NT2/D1 (cell line): ENCODE results near the gene GNB5.

Source experiments
- SUZ12 ChIP-seq: IDR thresholded peaks from 2 replicates; pipeline ENCODE4 v1.6.1; 2011; ENCODE audit not compliant: insufficient read length, insufficient read depth; ENCODE audit errors: extremely low read depth
- YY1 ChIP-seq: IDR thresholded peaks from 2 replicates; pipeline ENCODE4 v1.6.1; 2011; ENCODE audit not compliant: insufficient read length, insufficient read depth
- ZNF274 ChIP-seq: IDR thresholded peaks from 2 replicates; pipeline ENCODE4 v1.6.1; 2011; ENCODE audit warnings: mild to moderate bottlenecking, low read depth, low read length

DNA sequence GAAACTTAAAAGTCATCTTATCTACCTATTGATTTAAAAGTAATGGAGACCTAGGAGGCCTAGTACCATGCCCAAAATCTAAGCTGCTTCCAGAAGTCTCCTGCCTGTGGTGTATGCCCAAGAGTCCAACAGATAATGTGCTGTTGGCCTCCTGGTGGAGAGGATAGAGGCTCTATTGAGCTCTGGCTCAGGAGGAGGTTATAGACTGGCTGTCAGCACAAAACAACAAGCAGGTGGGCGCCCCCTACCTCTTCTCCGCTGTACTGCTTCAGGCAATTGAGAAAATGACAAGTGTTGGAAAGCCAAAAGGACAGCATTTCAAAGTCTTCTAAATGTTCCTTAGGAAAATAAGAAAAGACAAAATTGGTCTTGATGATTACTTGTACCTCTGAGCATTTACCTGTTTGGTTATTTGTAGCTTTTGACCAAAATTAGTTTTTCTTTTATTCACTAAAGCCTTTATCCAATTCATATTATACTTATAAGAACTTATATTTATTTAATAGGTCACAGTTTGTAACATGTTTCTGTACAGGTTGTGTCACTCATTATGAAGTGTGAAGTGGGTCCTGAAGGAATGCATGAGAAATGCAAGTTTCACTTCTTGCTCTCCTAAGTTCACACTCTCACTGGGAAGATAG is 17.2 kb upstream of the GNB5 start:
- TF ChIP-seq YY1 (no peak), SUZ12 (no peak), ZNF274 (no peak)
